IgD-negative memory B cell (primary cell): ENCODE results near the gene TTC22. TPM values are rescaled to one million over a fixed set of nuclear protein-coding genes. Genes with fewer than 3 reads are reported as not detected.
A peak's percentile ranks its signal among the peaks of the same experiment; 100 is the strongest.

ENCODE experiments used
- H3K27ac Mint-ChIP-seq, 3 donors: one replicate each; pipeline ENCODE4 v1.8.0; 2020 to 2022; ENCODE audit warnings: mild to moderate bottlenecking in 3 of 3, mixed read lengths in 3 of 3, moderate library complexity in 1 of 3
- H3K27me3 Mint-ChIP-seq: one replicate; pipeline ENCODE4 v1.8.0; 2021; ENCODE audit warnings: mixed read lengths
- H3K36me3 Mint-ChIP-seq: one replicate; pipeline ENCODE4 v1.8.0; 2020; ENCODE audit warnings: mild to moderate bottlenecking, mixed read lengths
- H3K4me1 Mint-ChIP-seq, 3 donors: one replicate each; pipeline ENCODE4 v1.8.0; 2020 to 2022; ENCODE audit warnings: mixed read lengths in 3 of 3, mild to moderate bottlenecking in 1 of 3
- H3K4me3 Mint-ChIP-seq, 4 donors: one replicate each; pipeline ENCODE4 v1.8.0; 2020 to 2022; ENCODE audit warnings: mild to moderate bottlenecking in 4 of 4, mixed read lengths in 4 of 4, moderate library complexity in 3 of 4
- H3K9me3 Mint-ChIP-seq, 3 donors: one replicate each; pipeline ENCODE4 v1.8.0; 2020 to 2021; ENCODE audit warnings: mixed read lengths in 3 of 3, mild to moderate bottlenecking in 1 of 3
- polyA plus RNA-seq: library from polyadenylated mRNA; unstranded; fragments of 300-500 nt; fragmentation: Illumina TruSeq; gene quantifications from one replicate; pipeline ENCODE4 v1.2.3, GENCODE V29; 2021

TTC22 gene
- polyA plus RNA-seq, result 3.6 TPM

GRCh38 chr1:54800899-54801759, at the start of gene TTC22:
Gene TTC22, minus strand, starts transcription at chr1:54801323. Its CDS starts 160 bp downstream, at chr1:54801163.
- Mint-ChIP-seq H3K27me3 (no peaks in the 10 kb centered on the region), H3K27ac (peak within 1 kb of the TSS; percentile 73 to 96 (median 94)), H3K36me3 (peaks cover 5% of the 10 kb centered on the region), H3K4me1 (peaks cover 15 to 27% (median 26%) of the 10 kb centered on the region in 3 donors), H3K9me3 (no peaks in the 10 kb centered on the region), H3K4me3 (peak within 1 kb of the TSS; percentile 92 to 95 (median 94))

- Mint-ChIP-seq H3K27ac (no peak overlapping the region), H3K4me3 (no peak overlapping the region), H3K9me3 (no peaks in the 10 kb centered on the region), H3K36me3 (peaks cover 8% of the 10 kb centered on the region), H3K4me1 (no peaks in the 10 kb centered on the region), H3K27me3 (no peaks in the 10 kb centered on the region)
Observed at GRCh38 chr1:54850737-54851136, 49.6 kb upstream of the TTC22 start.

- H3K27me3 Mint-ChIP-seq, result no peaks in the 10 kb centered on the region
- H3K36me3 Mint-ChIP-seq, result peaks cover 8% of the 10 kb centered on the region
- no peak overlapping the region for H3K27ac Mint-ChIP-seq
- no peak overlapping the region for H3K4me3 Mint-ChIP-seq
- no peaks in the 10 kb centered on the region for H3K4me1 Mint-ChIP-seq
- H3K9me3 Mint-ChIP-seq, result no peaks in the 10 kb centered on the region
Observed at GRCh38 chr1:54850069-54850730, 49.1 kb upstream of the TTC22 start.

- Mint-ChIP-seq H3K9me3 (no peaks in the 10 kb centered on the region), H3K27me3 (no peaks in the 10 kb centered on the region), H3K4me3 (no peak overlapping the region), H3K27ac (no peak overlapping the region), H3K36me3 (peaks cover 8% of the 10 kb centered on the region), H3K4me1 (no peaks in the 10 kb centered on the region)
Observed at GRCh38 chr1:54849219-54850068, 48.3 kb upstream of the TTC22 start.

- Mint-ChIP-seq H3K36me3 (peaks cover 8% of the 10 kb centered on the region), H3K27ac (no peak overlapping the region), H3K4me1 (no peaks in the 10 kb centered on the region), H3K9me3 (peaks cover 0 to 3% (median 2%) of the 10 kb centered on the region in 3 donors), H3K4me3 (peak overlapping the region in 1 of 4 donors; percentile 61), H3K27me3 (no peaks in the 10 kb centered on the region)
Observed at GRCh38 chr1:54848134-54848948, 47.2 kb upstream of the TTC22 start.

- no peak overlapping the region for H3K4me3 Mint-ChIP-seq
- H3K27ac Mint-ChIP-seq, result no peak overlapping the region
Observed at GRCh38 chr1:54846716-54847284, 45.7 kb upstream of the TTC22 start.

GRCh38 chr1:54846301-54846700, 45.2 kb upstream of the TTC22 start:
- Mint-ChIP-seq H3K27me3 (no peaks in the 10 kb centered on the region), H3K9me3 (peaks cover 0 to 4% (median 2%) of the 10 kb centered on the region in 3 donors), H3K4me1 (no peaks in the 10 kb centered on the region), H3K4me3 (no peak overlapping the region), H3K36me3 (peaks cover 6% of the 10 kb centered on the region), H3K27ac (no peak overlapping the region)

More at GRCh38 chr1:54846716-54847284, 45.7 kb upstream of the TTC22 start:
- peaks cover 0 to 4% (median 2%) of the 10 kb centered on the region in 3 donors for H3K9me3 Mint-ChIP-seq
- no peaks in the 10 kb centered on the region for H3K4me1 Mint-ChIP-seq
- peaks cover 6% of the 10 kb centered on the region for H3K36me3 Mint-ChIP-seq
- no peaks in the 10 kb centered on the region for H3K27me3 Mint-ChIP-seq

- Mint-ChIP-seq H3K9me3 (peaks cover 0 to 4% (median 2%) of the 10 kb centered on the region in 3 donors), H3K4me3 (no peak overlapping the region), H3K36me3 (peaks cover 4% of the 10 kb centered on the region), H3K4me1 (no peaks in the 10 kb centered on the region), H3K27ac (no peak overlapping the region), H3K27me3 (no peaks in the 10 kb centered on the region)
Observed at GRCh38 chr1:54845772-54846171, 44.6 kb upstream of the TTC22 start.

GRCh38 chr1:54844564-54844963, 43.4 kb upstream of the TTC22 start:
- no peaks in the 10 kb centered on the region for H3K4me1 Mint-ChIP-seq
- peaks cover 0 to 4% (median 2%) of the 10 kb centered on the region in 3 donors for H3K9me3 Mint-ChIP-seq
- H3K4me3 Mint-ChIP-seq, result no peak overlapping the region

GRCh38 chr1:54843449-54843848, 42.3 kb upstream of the TTC22 start:
- Mint-ChIP-seq H3K27me3 (no peaks in the 10 kb centered on the region), H3K4me3 (no peak overlapping the region), H3K4me1 (no peaks in the 10 kb centered on the region), H3K27ac (no peak overlapping the region), H3K36me3 (no peaks in the 10 kb centered on the region), H3K9me3 (peaks cover 0 to 4% (median 2%) of the 10 kb centered on the region in 3 donors)

More at GRCh38 chr1:54844564-54844963, 43.4 kb upstream of the TTC22 start:
- Mint-ChIP-seq H3K27ac (no peak overlapping the region), H3K36me3 (no peaks in the 10 kb centered on the region), H3K27me3 (no peaks in the 10 kb centered on the region)

- Mint-ChIP-seq H3K36me3 (no peaks in the 10 kb centered on the region), H3K27me3 (no peaks in the 10 kb centered on the region), H3K27ac (no peak overlapping the region), H3K9me3 (peaks cover 0 to 4% (median 2%) of the 10 kb centered on the region in 3 donors), H3K4me1 (no peaks in the 10 kb centered on the region), H3K4me3 (no peak overlapping the region)
Observed at GRCh38 chr1:54842963-54843362, 41.8 kb upstream of the TTC22 start.

GRCh38 chr1:54842206-54842915, 41.2 kb upstream of the TTC22 start:
- Mint-ChIP-seq H3K27me3 (peaks cover 3% of the 10 kb centered on the region), H3K9me3 (peaks cover 0 to 4% (median 2%) of the 10 kb centered on the region in 3 donors), H3K4me3 (no peak overlapping the region), H3K36me3 (no peaks in the 10 kb centered on the region), H3K4me1 (no peaks in the 10 kb centered on the region), H3K27ac (no peak overlapping the region)

- peaks cover 3% of the 10 kb centered on the region for H3K27me3 Mint-ChIP-seq
- H3K36me3 Mint-ChIP-seq, result no peaks in the 10 kb centered on the region
- H3K4me1 Mint-ChIP-seq, result no peaks in the 10 kb centered on the region
- peaks cover 0 to 4% (median 2%) of the 10 kb centered on the region in 3 donors for H3K9me3 Mint-ChIP-seq
- H3K4me3 Mint-ChIP-seq, result no peak overlapping the region
- no peak overlapping the region for H3K27ac Mint-ChIP-seq
Observed at GRCh38 chr1:54839824-54840223, 38.7 kb upstream of the TTC22 start.
